Transverse colon (tissue), 4 donors: ENCODE data around the gene CD5L. TPM values are rescaled to one million over a fixed set of nuclear protein-coding genes. Genes with fewer than 3 reads are reported as not detected.
A peak's percentile ranks its signal among the peaks of the same experiment; 100 is the strongest.

Source experiments
- DNase-seq: peaks from one replicate; pipeline ENCODE4 v3.0.0-alpha.2; 2019
- H3K27ac ChIP-seq, 4 donors: fragments of 200-600 bp; sonication (generic); 2 replicates each; pipeline ENCODE4 v1.5.1; 2016 to 2018; ENCODE audit warnings: inconsistent platforms in 4 of 4
- H3K27me3 ChIP-seq: fragments of 200-600 bp; sonication (generic); 2 replicates; pipeline ENCODE4 v1.5.1; 2017; ENCODE audit warnings: inconsistent platforms
- H3K36me3 ChIP-seq, 4 donors: fragments of 200-600 bp; sonication (generic); 2 replicates each; pipeline ENCODE4 v1.5.1; 2017 to 2019; ENCODE audit warnings: inconsistent platforms in 4 of 4
- H3K4me1 ChIP-seq, 4 donors: fragments of 200-600 bp; sonication (generic); 2 replicates each; pipeline ENCODE4 v1.5.1; 2017 to 2020; ENCODE audit warnings: inconsistent platforms in 4 of 4
- H3K4me3 ChIP-seq, 4 donors: fragments of 200-600 bp; sonication (generic); 1 replicate in 1 of 4; 2 replicates in 3 of 4; pipeline versions ENCODE4 v1.5.1 to v1.6.1; 2017 to 2019; ENCODE audit warnings: inconsistent platforms in 4 of 4
- H3K9me3 ChIP-seq, 2 donors: fragments of 200-600 bp; sonication (generic); 2 replicates each; pipeline ENCODE4 v1.5.1; 2017 to 2019; ENCODE audit warnings: inconsistent platforms in 2 of 2
- CTCF ChIP-seq, 5 experiments: fragments of 200-600 bp in 3 of 5; fragments of 450-650 bp in 2 of 5; sonication (generic) in 3 of 5; IDR thresholded peaks; 1 replicate in 2 of 5; 2 replicates in 3 of 5; pipeline ENCODE4 v1.5.1; 2016 to 2017; ENCODE audit warnings: antibody characterized with exemption in 5 of 5, inconsistent platforms in 3 of 5, mild to moderate bottlenecking in 2 of 5, moderate library complexity in 1 of 5
- EP300 ChIP-seq: sonication (generic); formaldehyde crosslinking; IDR thresholded peaks from one replicate; pipeline ENCODE4 v1.6.1; 2017; ENCODE audit warnings: antibody characterized with exemption, low read depth
- POLR2A ChIP-seq: fragments of 450-650 bp; IDR thresholded peaks from one replicate; pipeline ENCODE4 v1.6.1; 2016; ENCODE audit warnings: antibody characterized with exemption, mild to moderate bottlenecking, moderate library complexity
- POLR2AphosphoS5 ChIP-seq, 3 donors: sonication (generic); formaldehyde crosslinking; IDR thresholded peaks; one replicate each; pipeline ENCODE4 v1.6.1; 2016; ENCODE audit warnings: antibody characterized with exemption in 3 of 3
- WGBS, 2 donors: methylation state at CpG; one replicate each; pipeline ENCODE4 v1.1.5; 2018; ENCODE audit warnings: low coverage in 1 of 2; 5-methylcytosine and 5-hydroxymethylcytosine counted together
- in situ Hi-C, 4 donors: fragments of 200-750 bp; cut with MboI; loops; one replicate each; pipeline versions ENCODE4 v1.15.0 to v1.15.1; 2017; ENCODE audit warnings: low sequenced_read_pairs in 3 of 4, low pct_ligation_motif_present in 1 of 4, low pct_unique_long_range_greater_than_20kb in 1 of 4
- intact Hi-C: fragments of 100-400 bp; cut with DNase I; formaldehyde crosslinking; loops from one replicate; pipeline ENCODE4 v1.15.1; 2023; ENCODE audit warnings: low total_unique reads
- total RNA-seq, 4 donors: library from RNA; depleted of rRNA; stranded (reverse); fragments of >200 nt; gene quantifications; one replicate each; pipeline ENCODE4 v1.1.0, GENCODE V29; 2016

Gene CD5L
- not detected for total RNA-seq

GRCh38 chr1:157841708-157842107, at the start of gene CD5L:
Gene CD5L, minus strand, starts transcription at chr1:157841808. Its CDS starts 107 bp downstream, at chr1:157841701.
- no peaks in the 10 kb centered on the region for H3K9me3 ChIP-seq
- WGBS, 2 donors = 72 to 73% methylated on average over 3 of the region's 3 CpGs
- in situ Hi-C loops = no loop called here
- TF ChIP-seq POLR2A (no peak), CTCF (IDR thresholded peaks at IDR 0.05) (no peak), EP300 (no peak), POLR2AphosphoS5 (IDR thresholded peaks at IDR 0.05) (no peak)
- DNase-seq = no peak
- H3K4me3 ChIP-seq = no peak within 1 kb of the TSS
- no peaks in the 10 kb centered on the region for H3K4me1 ChIP-seq
- H3K27me3 ChIP-seq = peaks cover 2% of the 10 kb centered on the region
- H3K27ac ChIP-seq = no peak within 1 kb of the TSS
- intact Hi-C loops = no loop called here
- H3K36me3 ChIP-seq = no peaks in the 10 kb centered on the region

GRCh38 chr1:157882580-157882979, 41.0 kb upstream of the CD5L start:
- Histone ChIP-seq H3K27ac (no peak overlapping the region), H3K4me3 (no peak overlapping the region), H3K4me1 (no peaks in the 10 kb centered on the region), H3K36me3 (no peaks in the 10 kb centered on the region), H3K9me3 (no peaks in the 10 kb centered on the region), H3K27me3 (no peaks in the 10 kb centered on the region)
- in situ Hi-C loops = no loop called here
- intact Hi-C loops = no loop called here
- TF ChIP-seq CTCF (IDR thresholded peaks at IDR 0.05) (no peak), POLR2A (no peak), POLR2AphosphoS5 (IDR thresholded peaks at IDR 0.05) (no peak), EP300 (no peak)
- no peak for DNase-seq
- 80 to 90% methylated on average over 2 of the region's 2 CpGs for WGBS, 2 donors

- H3K27me3 ChIP-seq = no peaks in the 10 kb centered on the region
- 42 to 52% methylated on average over 2 to 4 of the region's 4 CpGs for WGBS, 2 donors
- no peaks in the 10 kb centered on the region for H3K36me3 ChIP-seq
- DNase-seq = no peak
- no peak overlapping the region for H3K27ac ChIP-seq
- intact Hi-C loops (no loop called here), in situ Hi-C loops (no loop called here)
- H3K9me3 ChIP-seq = no peaks in the 10 kb centered on the region
- H3K4me1 ChIP-seq = no peaks in the 10 kb centered on the region
- no peak overlapping the region for H3K4me3 ChIP-seq
- TF ChIP-seq POLR2AphosphoS5 (IDR thresholded peaks at IDR 0.05) = no peak
- TF ChIP-seq POLR2A = no peak
- no peak for TF ChIP-seq EP300
- TF ChIP-seq CTCF (IDR thresholded peaks at IDR 0.05) = no peak
Measured at GRCh38 chr1:157880621-157881020, 39.0 kb upstream of the CD5L start.

GRCh38 chr1:157878059-157878458, 36.5 kb upstream of the CD5L start:
- intact Hi-C loops = no loop called here
- Histone ChIP-seq H3K27ac (no peak overlapping the region), H3K27me3 (no peaks in the 10 kb centered on the region), H3K4me3 (no peak overlapping the region), H3K36me3 (no peaks in the 10 kb centered on the region), H3K9me3 (no peaks in the 10 kb centered on the region), H3K4me1 (no peaks in the 10 kb centered on the region)
- WGBS, 2 donors = 0 to 33% methylated on average over 1 to 4 of the region's 4 CpGs
- no peak for DNase-seq
- in situ Hi-C loops = no loop called here
- no peak for TF ChIP-seq POLR2AphosphoS5 (IDR thresholded peaks at IDR 0.05)
- TF ChIP-seq CTCF (IDR thresholded peaks at IDR 0.05) = peak in 2 of 5 experiments; percentile 14 to 24
